K562 (cell line): ENCODE data around the gene TMEM88. TPM values are rescaled to one million over a fixed set of nuclear protein-coding genes. Genes with fewer than 3 reads are reported as not detected.

Experiments used
- AFF1 ChIP-seq, 2 experiments: fragments of 450-650 bp; IDR thresholded peaks; 2 replicates each; pipeline ENCODE4 v1.6.1; 2018; ENCODE audit warnings: mild to moderate bottlenecking in 2 of 2, low read depth in 1 of 2; ENCODE audit not compliant: partially characterized antibody in 2 of 2
- ARID2 ChIP-seq: fragments of 450-650 bp; IDR thresholded peaks from 2 replicates; pipeline ENCODE4 v1.6.1; 2017; ENCODE audit warnings: antibody characterized with exemption, mild to moderate bottlenecking
- CUX1 ChIP-seq: fragments of 200-800 bp; sonication (Bioruptor generic); IDR thresholded peaks from 2 replicates; pipeline ENCODE4 v1.6.1; 2016; ENCODE audit warnings: missing genetic modification characterization, missing compliant biosample characterization
- ERF ChIP-seq: fragments of 450-650 bp; formaldehyde crosslinking; IDR thresholded peaks from 2 replicates; pipeline ENCODE4 v1.4.0; 2020; ENCODE audit warnings: mild to moderate bottlenecking, mixed read lengths
- HDAC1 ChIP-seq, 2 experiments: fragments of 450-650 bp; IDR thresholded peaks; 2 replicates each; pipeline ENCODE4 v1.6.1; 2016 to 2017; ENCODE audit warnings: inconsistent platforms in 1 of 2, mild to moderate bottlenecking in 1 of 2, moderate library complexity in 1 of 2
- SFPQ ChIP-seq: fragments of 200-400 bp; formaldehyde crosslinking; IDR thresholded peaks from 2 replicates; pipeline ENCODE4 v1.6.1; 2017; ENCODE audit warnings: mild to moderate bottlenecking, low read depth, low read length, moderate library complexity
- TFAP4 ChIP-seq: sonication (generic); formaldehyde crosslinking; IDR thresholded peaks from 2 replicates; pipeline ENCODE4 v1.8.0; 2022; ENCODE audit warnings: missing genetic modification reagents, mild to moderate bottlenecking, moderate library complexity, borderline replicate concordance
- ZNF699 ChIP-seq: fragments of 250-450 bp; sonication (Bioruptor Pico); IDR thresholded peaks from 2 replicates; pipeline ENCODE4 v1.8.0; 2021; ENCODE audit warnings: mild to moderate bottlenecking, moderate library complexity; ENCODE audit not compliant: insufficient replicate concordance
- polyA plus RNA-seq, 8 experiments: library from polyadenylated mRNA; depleted of rRNA in 4 of 8; stranded (reverse) in 5 of 8; unstranded in 3 of 8; fragments of >200 nt; fragmentation: Nextera tagmentation in 2 of 8; fragmentation: Illumina TruSeq in 1 of 8; extraction: Ambion mirVana in 2 of 8; extraction: Trizol in 1 of 8; gene quantifications; 2 replicates each; pipeline versions ENCODE4 v1.2.1 to v1.2.3, GENCODE V29; 2011 to 2014; ENCODE audit warnings: inconsistent platforms in 1 of 8, missing spikeins in 1 of 8
- total RNA-seq, 7 experiments: library from RNA; depleted of rRNA in 6 of 7; stranded (reverse); fragments of >200 nt in 6 of 7; fragmentation: Illumina TruSeq in 2 of 7; extraction: Trizol in 2 of 7; gene quantifications; 2 replicates each; pipeline versions ENCODE4 v1.2.1 to v1.2.3, GENCODE V29; 2011 to 2021; ENCODE audit warnings: low replicate concordance in 1 of 7
- TF ChIP-seq, protein P1 (sequence below): fragments of 450-650 bp; IDR thresholded peaks from 2 replicates; pipeline ENCODE4 v1.6.1; 2016; ENCODE audit warnings: missing biosample characterization, missing genetic modification characterization

Gene TMEM88
- total and polyA plus RNA-seq, 9 of the 15 experiments (the other 6 are each of a cell fraction or from before 2014, with no cell fraction given): 0.10 to 1.4 (median 0.36) TPM; not detected in 3

GRCh38 chr17:7838090-7839075, 16.5 kb upstream of the TMEM88 start (continued):
- TF ChIP-seq SFPQ: no peak
- TF ChIP-seq AFF1 (IDR thresholded peaks at IDR 0.05; ENCODE audit: low read depth in 1 of 2, partially characterized antibody in 2 of 2): peak in 1 of 2 experiments; percentile 72
- TF ChIP-seq, protein P1, sequence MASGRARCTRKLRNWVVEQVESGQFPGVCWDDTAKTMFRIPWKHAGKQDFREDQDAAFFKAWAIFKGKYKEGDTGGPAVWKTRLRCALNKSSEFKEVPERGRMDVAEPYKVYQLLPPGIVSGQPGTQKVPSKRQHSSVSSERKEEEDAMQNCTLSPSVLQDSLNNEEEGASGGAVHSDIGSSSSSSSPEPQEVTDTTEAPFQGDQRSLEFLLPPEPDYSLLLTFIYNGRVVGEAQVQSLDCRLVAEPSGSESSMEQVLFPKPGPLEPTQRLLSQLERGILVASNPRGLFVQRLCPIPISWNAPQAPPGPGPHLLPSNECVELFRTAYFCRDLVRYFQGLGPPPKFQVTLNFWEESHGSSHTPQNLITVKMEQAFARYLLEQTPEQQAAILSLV (tag): peak; percentile 75; the same call in 1 of the 2 replicates
- TF ChIP-seq CUX1 (CRISPR knock-in tag): no peak
- TF ChIP-seq ERF: no peak
- TF ChIP-seq TFAP4 (CRISPR knock-in tag): peak; percentile 90
- peak in 1 of 2 experiments; percentile 51; a peak in 2 of 4 replicates for TF ChIP-seq HDAC1 (IDR thresholded peaks at IDR 0.05)
- TF ChIP-seq ARID2: no peak
- no peak for TF ChIP-seq ZNF699
